SHP77 (cell line): ENCODE measurements around the gene KRT27.
"Not testable (repeated sequence)": the region's sequence is repeated elsewhere in the genome, so short reads cannot be mapped to it uniquely, and the experiment has no call there.

ENCODE experiments used
- DNase-seq, 2 experiments: peaks; one replicate each; lab custom pipeline; 2025; lab: John Stamatoyannopoulos, UW

The KRT27 gene

GRCh38 chr17:40755231-40755630 is 27.1 kb downstream of the KRT27 start, which contains the start of gene KRT25:
Gene KRT25 (minus strand): TSS chr17:40755331. CDS start chr17:40755271, 60 bp downstream.
- DNase-seq: no peak

GRCh38 chr17:40753804-40754203 is 28.5 kb downstream of the KRT27 start:
- DNase-seq: no peak

- DNase-seq: no peak
These were observed 31.3 kb downstream of the KRT27 start for GRCh38 chr17:40751065-40751464.

GRCh38 chr17:40750391-40750790 is 32.0 kb downstream of the KRT27 start:
- no peak for DNase-seq

DNA sequence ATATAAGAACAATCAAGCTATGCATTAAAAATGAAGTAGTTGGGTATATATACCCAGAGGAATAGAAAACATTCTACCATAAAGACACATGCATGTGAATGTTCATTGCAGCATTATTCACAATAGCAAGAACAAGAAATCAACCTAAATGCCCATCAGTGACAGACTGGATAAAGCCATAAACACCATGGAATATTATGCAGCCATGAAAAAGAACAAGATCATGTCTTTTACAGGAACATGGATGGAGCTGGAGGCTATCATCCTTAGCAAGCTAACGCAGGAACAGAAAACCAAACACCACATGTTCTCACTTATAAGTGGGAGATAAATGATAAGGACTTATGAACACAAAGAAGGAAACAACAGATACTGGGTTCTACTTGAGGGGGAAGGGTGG is 33.7 kb downstream of the KRT27 start:
- DNase-seq: not testable (repeated sequence)

DNA sequence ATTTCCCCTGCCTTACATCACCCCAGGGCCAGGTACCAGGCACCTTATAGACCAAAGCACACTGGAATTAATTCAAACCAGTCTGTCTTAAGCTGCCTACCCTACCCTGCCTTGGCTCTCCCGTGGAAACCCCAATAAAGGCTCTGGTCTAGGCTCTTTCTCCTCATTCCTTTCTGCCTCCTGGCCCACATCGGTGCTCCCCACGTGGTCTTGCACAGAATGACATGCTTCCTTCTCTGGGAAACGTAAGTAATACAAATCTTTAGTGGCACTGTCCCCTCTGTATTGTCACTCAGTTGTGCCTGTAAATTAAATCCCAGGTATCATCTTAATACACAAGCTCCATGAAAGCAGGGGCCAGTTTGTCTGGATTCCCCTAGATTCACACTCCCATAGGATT is 43.8 kb downstream of the KRT27 start:
- no peak for DNase-seq

GRCh38 chr17:40735016-40735415 is 47.3 kb downstream of the KRT27 start:
- DNase-seq: no peak

DNA sequence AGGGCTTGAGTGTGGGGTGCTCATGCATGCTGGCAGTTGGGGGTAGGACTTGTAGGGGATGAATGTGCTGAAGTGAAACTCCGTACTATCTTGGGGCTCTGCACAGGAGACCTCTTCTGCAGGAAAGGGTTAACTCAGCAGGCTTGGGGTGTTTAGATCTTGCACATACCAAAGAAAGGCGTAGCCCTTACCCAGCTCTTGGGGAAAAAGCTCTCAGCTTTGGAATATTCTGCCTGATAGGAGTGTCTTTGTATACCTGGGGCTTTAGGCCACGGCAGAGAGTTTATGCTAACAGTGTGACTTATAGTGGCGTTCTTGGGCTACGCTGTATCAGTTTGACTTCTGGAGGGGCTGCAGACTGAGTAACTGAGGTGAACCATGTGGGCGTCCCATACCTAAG is 48.3 kb downstream of the KRT27 start:
- no peak for DNase-seq

DNA sequence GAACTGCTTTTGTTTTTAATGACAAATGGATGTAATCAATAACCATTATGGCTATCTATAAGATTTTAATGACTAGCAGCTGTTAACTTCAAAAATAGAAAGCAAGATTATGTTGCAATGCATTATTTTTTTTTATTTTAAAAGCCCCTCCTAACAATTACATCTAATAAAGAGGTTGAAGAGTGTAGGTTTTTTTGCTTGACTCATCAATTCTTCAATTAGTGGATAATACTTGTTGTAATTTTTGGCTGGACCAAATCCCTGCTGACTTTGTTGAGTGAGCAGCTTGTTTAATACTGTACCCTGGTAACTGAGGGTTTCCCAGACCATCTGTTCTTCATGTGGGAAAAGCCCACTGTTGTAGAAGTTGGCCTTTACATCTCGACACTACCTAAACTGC is 51.4 kb downstream of the KRT27 start:
- DNase-seq: no peak

DNA sequence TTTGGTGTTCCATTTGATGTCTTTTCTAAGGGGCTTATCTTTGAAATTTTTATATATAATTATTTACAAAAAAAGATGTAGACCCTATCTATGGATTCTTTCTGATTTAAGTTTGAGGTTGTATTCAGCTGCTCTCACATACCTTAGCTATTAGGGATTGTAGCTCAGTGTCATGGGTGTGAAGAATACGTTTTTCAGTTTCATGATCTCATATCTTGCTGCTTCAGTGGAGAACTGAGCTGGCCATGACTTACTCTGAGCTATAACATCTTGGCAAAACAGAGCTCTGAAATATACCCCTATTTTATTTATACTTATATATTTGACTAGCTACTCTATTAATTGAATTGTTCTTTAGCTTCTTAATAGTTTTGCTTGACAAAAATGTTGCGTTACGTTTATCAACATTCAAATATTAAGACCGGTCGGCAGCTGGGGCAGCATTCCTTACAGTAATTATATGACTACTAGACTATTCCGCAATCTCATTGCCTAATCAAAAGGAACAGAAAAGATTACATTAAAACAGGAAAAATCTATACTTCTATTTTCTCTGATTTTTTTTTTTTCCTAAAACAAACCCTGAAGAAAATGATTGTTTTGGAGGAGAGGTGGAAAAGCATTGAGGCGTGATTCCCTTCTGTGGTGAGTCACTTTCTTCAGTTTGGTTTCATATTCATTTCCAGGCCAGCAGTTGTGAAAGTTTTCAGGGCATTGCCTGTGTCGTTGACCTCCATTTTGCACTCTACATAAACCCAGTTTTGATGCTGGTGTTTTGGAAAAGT is 54.7 kb downstream of the KRT27 start:
- no peak for DNase-seq

DNA sequence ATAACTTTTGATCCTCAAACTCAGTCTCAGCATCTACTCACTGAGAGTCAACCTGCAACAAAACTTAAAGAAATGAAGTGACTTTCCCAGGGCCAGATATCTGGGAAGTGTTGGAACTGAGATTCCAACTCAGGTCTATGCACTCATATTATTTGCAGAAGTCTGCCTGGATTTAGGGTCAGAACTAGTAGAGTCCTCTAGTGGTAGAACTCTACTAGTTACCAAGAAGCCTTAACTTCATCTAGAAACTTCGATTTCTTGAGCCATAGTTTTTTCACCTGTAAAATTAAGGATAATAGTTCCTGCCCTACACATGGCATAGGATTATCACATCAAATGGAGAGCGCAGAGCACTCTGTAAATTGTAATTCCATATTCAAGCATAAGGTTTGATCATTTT is 55.4 kb downstream of the KRT27 start:
- no peak for DNase-seq
